Islet of Langerhans (tissue), 1 donor: ENCODE data around the gene BATF3.
"Not testable (repeated sequence)": the region's sequence is repeated elsewhere in the genome, so short reads cannot be mapped to it uniquely, and the experiment has no call there.

Experiments used
- FAIRE-seq: peaks from one replicate; lab custom pipeline; 2011; peaks lifted over from hg19 to GRCh38; lab: Jason Lieb, UNC

The BATF3 gene

GRCh38 chr1:212699625-212700222, at the start of gene BATF3:
Gene BATF3 (minus strand): TSS chr1:212699840. CDS start chr1:212699762, 78 bp downstream.
- no peak for FAIRE-seq

- no peak for FAIRE-seq
Measured at GRCh38 chr1:212746546-212746945, 46.9 kb upstream of the BATF3 start.

GRCh38 chr1:212745303-212745702, 45.7 kb upstream of the BATF3 start:
- no peak for FAIRE-seq

- no peak for FAIRE-seq
Measured at GRCh38 chr1:212743901-212744475, 44.3 kb upstream of the BATF3 start.

GRCh38 chr1:212738330-212738729, 38.7 kb upstream of the BATF3 start:
- no peak for FAIRE-seq

GRCh38 chr1:212737559-212737958, 37.9 kb upstream of the BATF3 start:
- no peak for FAIRE-seq

GRCh38 chr1:212733109-212733508, 33.5 kb upstream of the BATF3 start:
- no peak for FAIRE-seq

- FAIRE-seq: no peak
Measured at GRCh38 chr1:212731630-212732029, 32.0 kb upstream of the BATF3 start.

- FAIRE-seq: no peak
Measured at GRCh38 chr1:212728606-212729005, 29.0 kb upstream of the BATF3 start.

GRCh38 chr1:212727386-212728181, 27.9 kb upstream of the BATF3 start:
- FAIRE-seq: no peak

GRCh38 chr1:212724679-212725078, 25.0 kb upstream of the BATF3 start:
- FAIRE-seq: not testable (repeated sequence)

GRCh38 chr1:212722270-212722957, 22.8 kb upstream of the BATF3 start:
- no peak for FAIRE-seq

- FAIRE-seq: no peak
Measured at GRCh38 chr1:212721388-212722247, 22.0 kb upstream of the BATF3 start.

GRCh38 chr1:212719633-212720032, 20.0 kb upstream of the BATF3 start:
- FAIRE-seq: no peak

- no peak for FAIRE-seq
Measured at GRCh38 chr1:212718499-212718898, 18.9 kb upstream of the BATF3 start.

- no peak for FAIRE-seq
Measured at GRCh38 chr1:212716161-212716560, 16.5 kb upstream of the BATF3 start.

GRCh38 chr1:212713465-212714136, 14.0 kb upstream of the BATF3 start:
- FAIRE-seq: no peak

- no peak for FAIRE-seq
Measured at GRCh38 chr1:212712451-212713303, 13.0 kb upstream of the BATF3 start.

- FAIRE-seq: not testable (repeated sequence)
Measured at GRCh38 chr1:212711974-212712373, 12.3 kb upstream of the BATF3 start.

GRCh38 chr1:212710566-212710965, 10.9 kb upstream of the BATF3 start:
- no peak for FAIRE-seq
